H1 (cell line): ENCODE data around the gene HOXA13. TPM values are rescaled to one million over a fixed set of nuclear protein-coding genes. Genes with fewer than 3 reads are reported as not detected.
A peak's percentile ranks its signal among the peaks of the same experiment; 100 is the strongest.

Source experiments
- CTCF ChIA-PET: fragments of 300-600 bp; sonication (Branson Sonifier 250); formaldehyde crosslinking; loops from one replicate; lab custom pipeline; 2021; ENCODE audit not compliant: partially characterized antibody; lab: Charles Lee
- POLR2A ChIA-PET: fragments of 300-600 bp; sonication (Branson Sonifier 250); formaldehyde crosslinking; loops from one replicate; lab custom pipeline; 2021; ENCODE audit warnings: inconsistent platforms; ENCODE audit not compliant: partially characterized antibody; lab: Charles Lee
- DNase-seq, 2 experiments: peaks; one replicate each; pipeline versions ENCODE4 v3.0.0 to v3.0.0-alpha.2; 2010 to 2022; ENCODE audit warnings: low spot score in 2 of 2, low read depth in 1 of 2, mixed read lengths in 1 of 2
- FAIRE-seq: peaks from 2 replicates; lab custom pipeline; 2011; peaks lifted over from hg19 to GRCh38; lab: Jason Lieb, UNC
- H2AFZ ChIP-seq: 2 replicates; pipeline ENCODE4 v1.8.1; 2012; ENCODE audit warnings: low read length, inconsistent platforms
- H2AK5ac ChIP-seq: 2 replicates; pipeline ENCODE4 v1.6.1; 2013; ENCODE audit warnings: low read depth, low read length
- H2BK120ac ChIP-seq: replicated peaks from 2 replicates; pipeline ENCODE3; 2013; ENCODE audit warnings: low read depth, low read length, inconsistent platforms
- H2BK12ac ChIP-seq: 2 replicates; pipeline ENCODE4 v1.6.1; 2013; ENCODE audit warnings: low read depth, low read length
- H2BK15ac ChIP-seq: 2 replicates; pipeline ENCODE4 v1.6.1; 2013; ENCODE audit warnings: low read length
- H2BK20ac ChIP-seq: 2 replicates; pipeline ENCODE4 v1.6.1; 2013; ENCODE audit warnings: low read length
- H2BK5ac ChIP-seq: 2 replicates; pipeline ENCODE4 v1.6.1; 2013; ENCODE audit warnings: low read depth, low read length
- H3K14ac ChIP-seq: 2 replicates; pipeline ENCODE4 v1.6.1; 2013; ENCODE audit warnings: inconsistent platforms; ENCODE audit not compliant: insufficient read length
- H3K18ac ChIP-seq: 2 replicates; pipeline ENCODE4 v1.6.1; 2013; ENCODE audit warnings: low read length; ENCODE audit errors: extremely low read depth
- H3K23ac ChIP-seq: 2 replicates; pipeline ENCODE4 v1.6.1; 2013; ENCODE audit warnings: inconsistent platforms; ENCODE audit not compliant: insufficient read length
- H3K23me2 ChIP-seq: 2 replicates; pipeline ENCODE4 v1.6.1; 2013; ENCODE audit warnings: low read depth, low read length
- H3K27ac ChIP-seq: 2 replicates; pipeline ENCODE4 v1.6.1; 2011; ENCODE audit warnings: low read depth, low read length, inconsistent platforms
- H3K27me3 ChIP-seq, 4 experiments: replicated peaks in 1 of 4; 1 replicate in 1 of 4; 2 replicates in 3 of 4; pipeline versions ENCODE4 v1.6.1 to v1.8.1; 2011 to 2013; ENCODE audit warnings: low read length in 3 of 4, mild to moderate bottlenecking in 3 of 4, inconsistent platforms in 2 of 4, mixed read lengths in 2 of 4, moderate library complexity in 1 of 4; ENCODE audit not compliant: control insufficient read depth in 3 of 4, insufficient read depth in 3 of 4; ENCODE audit errors: extremely low read depth in 1 of 4
- H3K36me3 ChIP-seq, 4 experiments: 2 replicates each; pipeline versions ENCODE4 v1.6.1 to v1.8.1; 2011 to 2013; ENCODE audit warnings: mild to moderate bottlenecking in 4 of 4, low read length in 3 of 4, moderate library complexity in 2 of 4, control low read depth in 1 of 4, inconsistent platforms in 1 of 4; ENCODE audit not compliant: insufficient read depth in 4 of 4, control insufficient read depth in 2 of 4
- H3K4ac ChIP-seq: replicated peaks from 2 replicates; pipeline ENCODE3; 2013; ENCODE audit warnings: low read length, low read depth, mixed read lengths, inconsistent platforms; ENCODE audit not compliant: insufficient read length
- H3K4me1 ChIP-seq, 4 experiments: replicated peaks in 1 of 4; 1 replicate in 1 of 4; 2 replicates in 3 of 4; pipeline versions ENCODE4 v1.6.1 to v1.8.1; 2011 to 2013; ENCODE audit warnings: low read length in 3 of 4, inconsistent platforms in 2 of 4, mixed read lengths in 1 of 4; ENCODE audit not compliant: insufficient read depth in 4 of 4, control insufficient read depth in 3 of 4
- H3K4me2 ChIP-seq, 2 experiments: 2 replicates each; pipeline versions ENCODE4 v1.6.1 to v1.8.1; 2011 to 2013; ENCODE audit warnings: low read depth in 2 of 2, low read length in 2 of 2, control low read depth in 1 of 2, inconsistent platforms in 1 of 2, mild to moderate bottlenecking in 1 of 2; ENCODE audit not compliant: insufficient read depth in 1 of 2
- H3K4me3 ChIP-seq, 4 experiments: fragments of 200-600, 300-600 bp in 1 of 4; sonication (generic), shearing (Covaris generic), sonication (Bioruptor Twin) in 1 of 4; 2 replicates each; pipeline versions ENCODE4 v1.5.1 to v1.8.1; 2011 to 2016; ENCODE audit warnings: low read length in 4 of 4, low read depth in 3 of 4, control low read depth in 2 of 4, inconsistent platforms in 2 of 4, mild to moderate bottlenecking in 2 of 4, mixed read lengths in 1 of 4, moderate library complexity in 1 of 4; ENCODE audit not compliant: insufficient read depth in 2 of 4; ENCODE audit errors: extremely low read depth in 1 of 4
- H3K56ac ChIP-seq: replicated peaks from 2 replicates; pipeline ENCODE3; 2013; ENCODE audit warnings: low read depth, mild to moderate bottlenecking, mixed read lengths, low read length, inconsistent platforms; ENCODE audit not compliant: insufficient read length
- H3K79me1 ChIP-seq: 2 replicates; pipeline ENCODE4 v1.6.1; 2013; ENCODE audit warnings: low read depth, low read length, control low read depth
- H3K79me2 ChIP-seq, 2 experiments: 2 replicates each; pipeline versions ENCODE4 v1.6.1 to v1.8.1; 2012 to 2013; ENCODE audit warnings: low read length in 2 of 2, mild to moderate bottlenecking in 2 of 2, inconsistent platforms in 1 of 2; ENCODE audit not compliant: insufficient read depth in 2 of 2, control insufficient read depth in 1 of 2
- H3K9ac ChIP-seq, 4 experiments: replicated peaks in 1 of 4; 1 replicate in 1 of 4; 2 replicates in 3 of 4; pipeline versions ENCODE4 v1.6.1 to v1.8.1; 2011 to 2013; ENCODE audit warnings: low read depth in 3 of 4, low read length in 3 of 4, control low read depth in 2 of 4, mild to moderate bottlenecking in 2 of 4, moderate library complexity in 2 of 4, inconsistent platforms in 1 of 4; ENCODE audit errors: extremely low read depth in 1 of 4
- H3K9me3 ChIP-seq, 2 experiments: 2 replicates each; pipeline versions ENCODE4 v1.6.1 to v1.8.1; 2012 to 2013; ENCODE audit warnings: mild to moderate bottlenecking in 2 of 2, moderate library complexity in 2 of 2, control low read depth in 1 of 2, inconsistent platforms in 1 of 2, low read depth in 1 of 2, low read length in 1 of 2, mixed read lengths in 1 of 2; ENCODE audit not compliant: insufficient read depth in 2 of 2
- H4K20me1 ChIP-seq, 2 experiments: replicated peaks in 1 of 2; 2 replicates each; pipeline versions ENCODE3 to v1.8.1; 2011 to 2013; ENCODE audit warnings: inconsistent platforms in 2 of 2, low read length in 2 of 2, mild to moderate bottlenecking in 1 of 2; ENCODE audit not compliant: insufficient read depth in 2 of 2, control insufficient read depth in 1 of 2
- H4K5ac ChIP-seq: 2 replicates; pipeline ENCODE4 v1.6.1; 2013; ENCODE audit warnings: low read length, low read depth, mixed read lengths, inconsistent platforms; ENCODE audit not compliant: insufficient read length
- H4K8ac ChIP-seq: 2 replicates; pipeline ENCODE4 v1.8.0; 2013; ENCODE audit warnings: mild to moderate bottlenecking, moderate library complexity, low read length, inconsistent platforms; ENCODE audit not compliant: insufficient read depth; ENCODE audit errors: extremely low read depth
- H4K91ac ChIP-seq: replicated peaks from 2 replicates; pipeline ENCODE3; 2013; ENCODE audit warnings: low read length, mixed read lengths, inconsistent platforms; ENCODE audit not compliant: insufficient read length
- WGBS, 2 experiments: shearing (Covaris generic) in 1 of 2; methylation state at CpG; one replicate each; pipeline versions ENCODE4 v1.1.6 to v1.1.7; 2013 to 2015; ENCODE audit warnings: low lambda C conversion rate in 2 of 2, mixed read lengths in 2 of 2, inconsistent platforms in 1 of 2, low coverage in 1 of 2, missing lambda C conversion rate in 1 of 2; ENCODE audit not compliant: insufficient replicate concordance in 2 of 2, insufficient coverage in 1 of 2, insufficient read length in 1 of 2; ENCODE audit errors: extremely low coverage in 1 of 2, missing lambda C conversion rate in 1 of 2; 5-methylcytosine and 5-hydroxymethylcytosine counted together
- polyA plus RNA-seq, 7 experiments: library from polyadenylated mRNA; depleted of rRNA in 3 of 7; stranded (reverse) in 5 of 7; unstranded in 2 of 7; fragments of >200 nt in 5 of 7; fragments of 200-250 nt in 2 of 7; gene quantifications; 1 replicate in 5 of 7; 2 replicates in 1 of 7; 4 replicates in 1 of 7; pipeline versions ENCODE4 v1.2.1 to v1.2.3, GENCODE V29; 2011 to 2013; ENCODE audit warnings: missing spikeins in 2 of 7, mixed read lengths in 2 of 7
- total RNA-seq: library from RNA; stranded (reverse); fragmentation: NEBNext Ultra II Directional; extraction: Animal tissue kit (Norgen Biotek cat#: 25700); gene quantifications from 2 replicates; pipeline ENCODE4 v1.2.1, GENCODE V29; 2021

Gene HOXA13
- total and polyA plus RNA-seq, 2 of the 8 experiments (the other 6 are each of a cell fraction or from before 2014, with no cell fraction given): not detected

DNA sequence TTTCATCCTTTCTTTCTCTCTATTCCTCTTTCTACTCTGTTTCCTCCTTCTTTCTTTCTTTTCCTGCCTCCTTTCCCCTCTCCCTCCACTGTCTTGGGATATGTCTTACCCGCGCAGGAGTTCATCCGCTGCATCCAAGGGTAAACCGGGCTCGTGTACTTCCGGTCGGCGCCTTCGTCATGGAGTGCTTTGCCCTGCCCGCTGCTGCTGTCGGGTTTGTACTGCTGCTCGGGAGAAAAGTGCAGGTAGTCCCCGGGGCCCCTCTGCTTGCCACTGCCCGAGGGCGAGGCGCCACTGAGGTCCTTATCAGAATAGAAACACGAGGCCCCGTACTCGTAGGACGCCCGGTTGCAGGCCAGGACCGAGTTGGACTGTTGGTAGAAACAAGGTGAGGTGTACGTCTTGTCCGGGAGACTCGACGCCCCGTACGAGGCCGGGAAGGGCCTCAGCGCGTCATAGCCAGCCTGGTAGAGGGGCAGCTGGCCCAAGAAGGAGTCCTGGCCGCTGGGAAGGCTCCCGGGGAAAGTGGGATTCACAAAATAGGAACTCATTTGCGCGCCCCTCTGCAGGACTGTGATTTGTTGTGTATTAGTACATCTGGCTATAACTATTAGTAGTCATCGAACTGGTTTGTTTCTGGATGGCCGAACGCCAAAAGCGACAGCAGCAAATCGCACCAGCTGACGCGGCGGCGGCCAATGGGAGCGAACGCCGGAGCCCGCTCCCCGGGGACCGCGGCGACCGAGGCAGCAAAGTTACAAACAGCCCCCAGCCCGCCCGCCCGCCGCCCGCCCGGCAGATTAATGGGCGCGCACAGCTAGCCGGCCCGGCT, 52.5 kb downstream of the HOXA13 start, which contains the start of gene HOXA6:
Gene HOXA6 (minus strand): TSS at position 576 of the 832 bp plus-strand sequence. CDS start 25 bp downstream, at position 551.
- FAIRE-seq: no peak
- Histone ChIP-seq H2BK120ac (no peak within 1 kb of the TSS), H3K36me3 (peaks cover 0 to 6% (median 0%) of the 10 kb centered on the region in 4 experiments; a peak in 1 of 8 replicates), H3K79me1 (no peaks in the 10 kb centered on the region), H2BK20ac (no peak within 1 kb of the TSS), H3K4me2 (peak within 1 kb of the TSS; percentile 40 to 59), H3K4me3 (peak within 1 kb of the TSS in 1 of 4 experiments; percentile 42; a peak in 3 of 8 replicates), H2BK5ac (no peak within 1 kb of the TSS), H2AFZ (no peak within 1 kb of the TSS), H3K79me2 (no peaks in the 10 kb centered on the region), H2BK12ac (no peak within 1 kb of the TSS), H4K8ac (no peak within 1 kb of the TSS), H4K20me1 (peaks cover 33% of the 10 kb centered on the region in 2 experiments), H3K18ac (no peak within 1 kb of the TSS), H3K56ac (no peak within 1 kb of the TSS), H3K4ac (no peak within 1 kb of the TSS), H4K5ac (no peak within 1 kb of the TSS), H2AK5ac (0 out of 2 replicates have a peak within 1 kb of the TSS, but pooled peaks have one; percentile 10), H3K9me3 (peaks cover 0 to 3% of the 10 kb centered on the region in 2 experiments; a peak in 1 of 4 replicates), H3K23me2 (peaks cover 11% of the 10 kb centered on the region), H4K91ac (no peak within 1 kb of the TSS), H3K14ac (no peak within 1 kb of the TSS), H3K23ac (no peak within 1 kb of the TSS), H2BK15ac (no peak within 1 kb of the TSS), H3K27me3 (peaks cover 96 to 100% (median 99%) of the 10 kb centered on the region in 4 experiments), H3K4me1 (peaks cover 0 to 9% (median 6%) of the 10 kb centered on the region in 4 experiments; a peak in 5 of 7 replicates), H3K9ac (no peak within 1 kb of the TSS), H3K27ac (no peak within 1 kb of the TSS)
- peak in 1 of 2 experiments; percentile 56 for DNase-seq
- ChIA-PET POLR2A (no interaction called here), CTCF (interaction anchor here (1.0 to 12.5 kb wide), 7 partner anchors 12 to 293 kb away, joined by 3 to 123 read pairs (median 10); partner anchors contain the start of gene HOXA1)
- 17% methylated on average over 39 of the region's 63 CpGs; no CpG with 5 or more reads in 1 of the 2 experiments for WGBS, 2 experiments
